ENCODE measurements around the gene BANP.
"Not testable (repeated sequence)": the region's sequence is repeated elsewhere in the genome, so short reads cannot be mapped to it uniquely, and the experiment has no call there.

BANP gene

DNA sequence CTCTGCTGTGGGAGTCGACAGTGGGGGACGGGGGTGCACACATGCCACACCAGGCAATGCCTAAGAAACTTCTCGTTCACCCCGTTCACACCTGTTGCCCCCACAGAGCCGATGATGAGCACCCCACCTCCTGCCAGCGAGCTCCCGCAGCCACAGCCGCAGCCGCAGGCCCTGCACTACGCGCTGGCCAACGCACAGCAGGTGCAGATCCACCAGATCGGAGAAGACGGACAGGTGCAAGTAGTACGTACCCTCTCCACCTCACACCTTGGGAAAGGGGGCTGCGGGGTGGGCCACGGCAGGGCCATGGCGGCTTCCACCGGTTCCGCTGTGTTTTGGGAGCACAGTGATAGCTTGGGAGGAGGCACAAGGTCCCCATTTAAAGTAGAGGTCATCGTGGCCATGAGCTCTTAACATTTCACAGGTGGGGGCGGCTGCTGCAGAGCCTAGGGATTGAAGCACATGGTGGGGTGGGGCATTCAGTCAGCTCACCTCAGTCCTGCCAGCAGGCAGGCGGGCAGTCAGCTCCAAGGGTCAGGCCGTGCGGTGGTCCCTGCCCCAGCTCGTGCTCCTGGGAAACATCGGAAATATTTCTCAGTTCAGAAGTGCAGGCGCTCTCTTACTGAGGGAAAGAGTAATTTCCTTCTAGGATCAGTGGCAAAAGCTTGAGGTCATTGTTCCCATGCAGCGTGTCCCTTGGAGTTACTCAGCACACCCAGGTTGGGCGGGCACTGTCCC lies 81.9 kb downstream of the BANP start:
- DNase-seq: not testable (repeated sequence)

GRCh38 chr16:88034770-88035169 lies 83.5 kb downstream of the BANP start:
- no peak for DNase-seq

DNA sequence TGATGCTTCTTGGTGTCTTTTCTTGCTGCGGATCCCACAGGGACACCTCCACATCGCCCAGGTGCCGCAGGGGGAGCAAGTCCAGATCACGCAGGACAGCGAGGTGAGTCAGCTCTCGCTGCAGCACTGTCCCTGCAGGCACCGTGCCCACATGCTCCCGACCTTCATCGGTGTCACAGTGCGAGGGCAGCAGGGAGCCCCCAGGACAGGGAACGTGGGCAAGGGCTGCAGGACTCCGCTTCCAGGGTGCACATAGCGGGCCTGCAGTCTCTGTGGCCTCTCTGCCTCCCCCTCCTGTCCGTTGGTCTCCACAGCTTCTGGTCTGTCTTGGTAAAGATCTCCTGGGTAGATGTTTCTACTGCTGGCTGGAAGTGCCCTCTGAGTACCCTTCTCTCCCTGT lies 84.1 kb downstream of the BANP start:
- no peak for DNase-seq

- DNase-seq: not testable (repeated sequence)
Measured at GRCh38 chr16:88035884-88036639, 84.8 kb downstream of the BANP start.

DNA sequence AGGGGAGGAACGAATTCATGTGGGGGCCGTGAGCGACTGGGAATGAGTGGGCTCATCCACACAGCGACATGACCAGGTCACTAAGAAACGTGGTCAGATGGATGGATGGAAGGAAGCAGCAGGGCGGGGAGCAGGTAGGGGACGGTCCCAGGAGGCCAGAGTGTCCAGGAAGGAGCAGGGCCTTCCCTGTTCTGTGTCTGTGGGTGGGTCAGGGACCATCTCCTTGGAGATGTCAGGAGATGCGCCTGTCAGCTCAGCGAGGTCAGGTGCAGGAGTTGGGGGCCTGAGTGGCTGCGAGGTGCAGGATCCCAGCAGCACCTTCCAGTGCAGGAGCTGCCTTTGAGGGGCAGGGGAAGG lies 85.4 kb downstream of the BANP start:
- not testable (repeated sequence) for DNase-seq

DNA sequence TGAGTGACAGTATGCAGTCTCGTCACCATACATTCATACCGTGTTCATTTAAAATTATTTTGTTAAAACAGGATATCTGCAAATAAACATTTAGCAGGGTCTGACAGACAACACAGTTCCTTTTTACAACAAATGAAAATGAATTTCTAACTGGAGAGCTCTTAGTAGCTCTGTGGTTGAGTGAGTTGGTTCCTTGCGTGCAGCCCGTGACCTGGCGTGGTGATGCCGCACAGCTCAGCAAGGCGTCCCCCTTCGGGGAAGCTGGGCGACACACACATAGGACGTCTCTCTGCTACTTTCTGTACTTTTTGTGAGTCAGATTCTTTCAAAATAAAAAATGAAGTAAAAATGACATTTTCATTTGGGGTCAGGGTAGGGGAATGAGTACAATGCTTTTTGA lies 86.1 kb downstream of the BANP start:
- not testable (repeated sequence) for DNase-seq

DNA sequence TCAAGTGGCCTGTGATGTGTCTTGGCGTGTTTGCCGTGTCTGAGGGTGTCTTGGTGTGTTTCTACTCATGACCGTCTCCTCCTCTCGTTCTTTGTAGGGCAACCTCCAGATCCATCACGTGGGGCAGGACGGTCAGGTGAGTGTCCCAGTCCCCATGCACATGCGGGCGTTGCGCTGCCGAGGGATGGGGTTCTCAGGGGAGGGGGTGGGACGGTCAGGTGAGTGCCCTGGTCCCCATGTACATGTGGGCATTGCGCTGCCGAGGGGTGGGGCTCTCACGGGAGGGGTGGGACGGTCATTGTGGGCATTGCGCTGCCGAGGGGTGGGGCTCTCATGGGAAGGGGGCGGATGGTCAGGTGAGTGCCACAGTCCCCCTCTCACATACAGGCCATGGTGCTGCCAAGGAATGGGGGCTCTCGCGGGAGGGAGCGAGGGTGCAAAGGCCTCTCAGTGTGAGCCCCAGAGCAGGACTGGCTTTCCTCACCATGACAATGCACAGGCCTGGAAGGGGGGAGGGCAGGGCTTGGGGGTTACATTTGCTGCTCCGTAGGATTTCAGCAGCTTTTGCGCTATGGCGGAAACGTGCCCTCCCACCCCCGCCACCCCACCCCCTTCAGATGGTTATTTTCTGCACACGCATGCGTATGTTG lies 86.8 kb downstream of the BANP start:
- DNase-seq: not testable (repeated sequence)

GRCh38 chr16:88038526-88038908 lies 87.3 kb downstream of the BANP start:
- not testable (repeated sequence) for DNase-seq

DNA sequence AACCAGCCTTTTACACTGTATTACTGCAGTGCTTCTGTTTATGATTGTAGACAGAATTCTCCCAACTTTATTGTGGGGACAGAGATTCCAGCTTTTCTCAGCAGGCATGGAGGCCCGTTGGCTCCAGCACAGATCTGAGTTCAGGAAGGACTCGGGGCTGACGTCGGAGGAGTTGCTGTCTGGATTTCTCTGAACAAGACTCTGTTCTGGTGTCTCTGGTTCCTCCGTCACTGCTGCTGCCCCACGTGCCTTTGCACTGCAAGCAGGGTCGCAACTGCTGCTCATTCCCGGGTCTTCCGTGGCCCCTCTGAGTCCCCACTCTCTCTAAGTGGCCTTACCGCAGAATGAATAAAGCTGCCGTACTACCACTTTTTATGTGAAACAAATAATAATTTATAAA lies 88.4 kb downstream of the BANP start:
- no peak for DNase-seq

DNA sequence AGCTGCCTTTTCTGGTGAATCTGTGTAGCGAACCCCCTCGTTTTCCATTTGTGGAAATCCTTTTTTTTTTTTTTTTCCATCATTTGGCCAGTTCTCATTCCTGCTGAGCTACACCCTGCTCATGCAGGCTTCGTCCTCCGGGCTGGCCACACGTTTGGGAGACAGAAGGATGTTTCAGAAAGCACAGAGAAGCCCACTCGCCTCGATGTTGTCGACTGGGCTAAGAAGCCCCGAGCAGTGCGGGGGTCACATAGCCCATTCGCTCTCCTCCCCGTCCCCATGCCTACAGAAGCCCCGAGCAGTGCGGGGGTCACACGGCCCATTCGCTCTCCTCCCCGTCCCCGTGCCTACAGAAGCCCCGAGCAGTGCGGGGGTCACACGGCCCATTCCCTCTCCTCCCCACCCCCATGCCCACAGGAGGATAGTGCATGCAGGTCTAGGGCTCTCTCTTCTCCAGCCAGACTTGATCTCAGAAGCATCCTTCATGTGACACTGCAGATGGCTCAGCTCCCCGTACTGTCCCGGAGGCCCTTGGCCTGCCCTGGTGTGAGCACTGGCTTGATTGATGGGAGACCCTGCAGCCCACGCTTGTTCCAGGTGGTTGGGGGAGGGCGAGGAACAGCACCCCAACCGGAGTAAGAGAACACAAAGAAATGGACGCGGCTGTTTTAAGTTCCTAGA lies 89.1 kb downstream of the BANP start:
- DNase-seq: not testable (repeated sequence)

- not testable (repeated sequence) for DNase-seq
Measured at GRCh38 chr16:88040877-88041244, 89.6 kb downstream of the BANP start.

GRCh38 chr16:88041506-88041905 lies 90.3 kb downstream of the BANP start:
- not testable (repeated sequence) for DNase-seq

- DNase-seq: not testable (repeated sequence)
Measured at GRCh38 chr16:88041986-88042562, 90.8 kb downstream of the BANP start.

GRCh38 chr16:88043208-88043910 lies 92.1 kb downstream of the BANP start:
- DNase-seq: not testable (repeated sequence)

DNA sequence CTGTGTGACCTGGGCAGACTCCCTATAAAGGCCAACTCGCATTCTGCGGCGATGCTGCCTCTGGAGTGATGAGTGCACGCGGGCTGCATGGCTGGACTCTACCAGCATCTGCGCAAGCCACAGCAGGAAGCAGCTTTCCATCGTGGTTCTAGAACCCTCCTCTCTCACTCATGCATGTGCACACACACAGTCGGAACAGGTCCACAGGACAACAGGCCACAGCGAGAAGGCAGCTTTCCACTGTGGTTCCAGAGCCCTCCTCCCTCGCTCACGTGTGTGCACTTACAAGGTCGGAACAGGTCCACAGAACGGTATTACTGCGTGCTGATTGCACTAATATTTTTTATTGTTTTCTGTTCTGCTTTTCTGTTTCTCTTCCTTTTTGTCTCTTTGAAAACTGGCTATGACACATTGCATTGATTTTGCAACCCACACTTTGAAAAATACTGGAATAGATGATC lies 92.9 kb downstream of the BANP start:
- DNase-seq: not testable (repeated sequence)

DNA sequence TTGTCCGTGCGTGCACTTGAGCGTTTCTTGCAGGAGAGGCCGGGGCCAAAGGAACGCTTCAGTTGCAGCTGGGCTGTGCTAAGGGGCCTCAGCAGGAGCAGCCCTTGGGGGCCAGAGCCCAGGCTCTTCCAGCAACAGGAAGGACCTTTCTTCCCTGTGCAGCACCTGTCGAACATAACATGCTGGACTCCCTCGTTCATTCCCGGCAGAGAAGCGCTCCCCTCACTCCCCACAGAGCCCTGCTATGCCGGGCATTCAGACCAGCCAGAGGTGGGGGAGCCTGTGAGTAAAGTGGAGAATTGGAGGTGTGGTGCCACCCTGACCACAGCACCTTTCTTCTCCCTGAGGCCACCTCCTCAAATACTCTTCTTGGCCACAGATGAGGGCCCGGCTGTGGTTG lies 94.1 kb downstream of the BANP start:
- DNase-seq: not testable (repeated sequence)

DNA sequence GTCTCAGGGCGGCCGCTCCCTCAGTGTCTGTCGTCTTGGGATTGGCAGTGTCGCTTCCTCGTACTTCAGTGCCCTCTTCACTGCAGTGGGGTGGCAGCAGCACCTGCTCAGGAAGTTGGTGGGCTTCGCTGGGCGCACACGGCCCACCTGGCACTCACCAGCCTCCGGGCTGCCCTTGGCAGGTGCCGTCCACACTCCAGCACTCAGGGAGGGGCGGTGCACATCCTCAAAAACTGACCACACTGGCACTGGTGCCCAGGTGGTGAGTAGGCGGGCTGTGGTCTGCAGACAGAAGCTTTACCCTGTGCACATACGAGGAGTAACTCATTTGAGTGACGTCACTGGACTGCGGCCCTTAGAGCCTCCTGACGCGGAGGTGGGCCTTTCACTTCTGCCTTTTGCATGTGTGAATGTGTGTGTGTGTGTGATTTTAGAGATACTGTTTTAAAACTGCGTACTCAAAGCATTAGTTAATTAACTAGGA lies 94.6 kb downstream of the BANP start:
- no peak for DNase-seq

- no peak for DNase-seq
Measured at GRCh38 chr16:88047462-88047861, 96.2 kb downstream of the BANP start.

DNA sequence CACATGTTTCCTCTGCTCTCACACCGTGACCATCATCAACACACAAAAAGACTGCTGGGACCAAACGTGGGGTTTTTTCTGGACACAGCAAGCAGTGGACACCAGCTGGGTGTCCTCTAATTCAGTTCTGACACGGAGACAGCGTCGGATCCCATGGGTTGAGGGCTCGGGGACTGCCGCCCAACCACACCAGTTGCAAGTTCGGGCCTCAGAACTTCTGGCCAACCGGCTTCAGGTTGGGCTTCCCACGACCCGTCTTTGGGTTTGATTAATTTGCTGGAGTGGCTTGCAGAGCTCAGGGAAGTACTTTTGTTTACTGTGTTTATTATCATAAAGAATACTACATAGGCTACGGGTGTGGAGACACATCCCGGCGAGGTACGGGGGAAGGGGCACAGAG lies 97.8 kb downstream of the BANP start:
- no peak for DNase-seq

DNA sequence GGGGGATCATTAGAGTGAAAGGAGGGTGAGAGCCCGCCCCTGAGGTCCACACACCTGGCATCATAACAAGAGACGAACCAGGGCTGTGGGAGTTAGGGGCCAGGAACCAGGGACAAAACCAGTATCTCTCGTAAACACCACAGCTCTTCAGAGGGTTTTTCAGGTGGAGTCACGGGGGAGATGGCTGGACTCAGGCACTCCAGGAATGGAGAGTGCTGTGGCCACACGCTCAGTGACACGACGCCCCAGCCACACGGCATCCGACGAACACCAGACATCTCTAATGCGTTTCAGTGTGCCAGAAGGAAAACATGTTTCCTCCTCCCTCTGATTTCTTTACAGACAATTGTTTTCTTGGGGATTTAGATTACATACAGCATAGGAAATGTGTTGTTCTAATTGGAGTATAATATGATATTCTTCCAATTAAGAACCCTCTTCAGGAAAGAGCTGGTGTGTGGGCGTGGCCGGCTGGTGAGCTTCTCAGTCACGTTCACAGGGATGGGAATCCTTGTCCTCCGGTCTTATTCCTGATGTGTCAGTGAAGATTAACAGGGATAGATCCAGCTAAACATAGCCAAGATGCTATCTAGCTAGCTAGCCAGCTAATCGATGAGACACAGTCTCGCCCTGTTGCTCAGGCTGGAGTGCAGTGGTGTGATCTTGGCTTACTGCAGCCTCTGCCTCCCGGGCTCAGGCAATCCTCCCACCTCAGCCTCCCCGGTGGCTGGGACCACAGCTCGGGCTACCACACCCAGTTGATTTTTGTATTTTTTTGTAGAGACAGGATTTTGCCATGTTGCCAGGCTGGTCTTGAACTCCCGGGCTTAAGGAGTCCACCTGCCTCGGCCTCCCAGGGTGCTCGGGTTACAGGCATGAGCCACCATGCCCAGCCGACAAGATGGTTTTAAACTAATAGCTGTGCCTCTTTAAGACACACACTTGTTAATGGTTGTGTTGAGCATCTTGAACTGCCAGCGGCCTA lies 98.6 kb downstream of the BANP start:
- DNase-seq: no peak

All from NCI-H510A treated with DMSO at 0.1 percent for 48 hours (cell line).